ENCODE measurements around the gene OARD1.

- no peak for TF ChIP-seq POLR2A (IDR thresholded peaks at IDR 0.05; ENCODE audit: low read length)
- TF ChIP-seq GATA1 (IDR thresholded peaks at IDR 0.05; ENCODE audit: low read depth, low read length) = no peak
Observed at GRCh38 chr6:41037107-41037900, 34.9 kb downstream of the OARD1 start.

Measured in erythroblast (primary cell).